ENCODE results near the gene ETNK2. TPM values are rescaled to one million over a fixed set of nuclear protein-coding genes. Genes with fewer than 3 reads are reported as not detected.

ETNK2 gene
- total and polyA plus RNA-seq, 2 of the 13 experiments (the other 11 are each of a cell fraction or from before 2014, with no cell fraction given): 15.5 to 42.8 TPM

DNA sequence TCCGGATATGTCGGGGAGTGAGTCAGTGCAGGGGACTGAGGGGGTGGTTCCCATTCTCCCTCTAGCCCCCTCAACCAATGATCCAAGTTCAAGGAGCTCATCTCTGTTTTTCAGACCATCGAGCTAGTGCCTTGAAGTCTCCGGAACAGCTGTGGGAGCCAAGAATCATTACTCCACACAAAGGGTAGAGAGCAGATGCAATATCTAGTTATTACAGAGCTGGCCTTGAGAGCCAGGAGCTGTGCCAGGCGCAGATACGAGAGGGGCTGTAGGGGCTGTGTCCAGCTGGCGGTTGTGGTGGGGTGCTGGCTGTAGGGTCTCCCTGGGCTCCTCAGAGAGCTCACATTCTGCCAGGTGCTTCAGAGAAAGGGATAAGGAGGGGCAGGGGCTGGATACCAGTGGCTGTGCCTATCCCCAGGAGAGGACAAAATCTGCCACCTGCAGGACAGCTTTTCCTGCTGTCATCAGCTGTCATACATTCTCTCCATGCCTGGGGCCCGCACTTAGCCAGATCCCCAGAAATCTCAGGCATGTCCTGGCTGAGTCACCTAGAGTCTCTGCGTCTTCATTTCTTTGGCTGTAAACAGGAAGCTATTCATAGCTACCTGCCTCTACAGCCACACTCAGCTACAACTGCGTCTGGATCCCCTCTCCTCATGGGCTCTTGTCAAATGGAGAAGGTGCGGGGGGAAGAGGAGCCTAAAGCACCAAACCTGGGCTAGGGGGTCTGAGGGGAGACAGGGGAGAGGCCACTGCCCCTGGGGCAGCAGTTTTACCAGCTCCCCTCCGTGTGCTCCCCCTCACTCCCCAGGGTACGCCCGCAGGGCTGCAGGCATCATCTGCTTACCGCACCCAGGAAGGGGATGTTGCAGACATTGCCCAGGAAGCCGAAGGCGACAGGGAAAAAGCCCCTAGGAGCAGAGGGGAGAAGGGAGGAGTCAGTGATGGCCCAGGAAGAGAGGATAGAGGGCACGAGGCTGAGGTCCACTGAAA lies 46.8 kb upstream of the ETNK2 start:
- POLR2A ChIA-PET: interaction anchor here (0.5 kb wide), 1 partner anchor 147 kb away, joined by 3 read pairs; no protein-coding TSS in a partner anchor
- no TSS peak for BruUV-seq (replicated peaks)
- Histone ChIP-seq H3K9ac (ENCODE audit: insufficient read depth, low read depth, low read length) (no peak overlapping the region), H3K36me3 (replicated peaks in 1 of 2; ENCODE audit: control insufficient read depth in 1 of 2, insufficient read depth in 2 of 2, low read length in 2 of 2) (no peaks in the 10 kb centered on the region; a peak in 2 of 5 replicates), H4K20me1 (ENCODE audit: insufficient read depth, low read length) (no peaks in the 10 kb centered on the region), H3K79me2 (ENCODE audit: insufficient read depth, low read length) (no peaks in the 10 kb centered on the region), H3K4me3 (replicated peaks in 1 of 3; ENCODE audit: insufficient read depth in 1 of 3, low read depth in 2 of 3, low read length in 3 of 3) (no peak overlapping the region), H3K9me3 (ENCODE audit: low read length) (no peaks in the 10 kb centered on the region), H3K27me3 (ENCODE audit: control insufficient read depth in 1 of 2, insufficient read depth in 2 of 2, low read length in 2 of 2) (no peaks in the 10 kb centered on the region; a peak in 1 of 5 replicates), H2AFZ (ENCODE audit: low read length) (no peak overlapping the region), H3K4me2 (ENCODE audit: low read depth, low read length) (no peak overlapping the region), H3K4me1 (ENCODE audit: insufficient read depth, low read length) (0 out of 2 replicates have a peak, but pooled peaks cover 4% of the 10 kb centered on the region), H3K27ac (ENCODE audit: extremely low read length, insufficient read depth, low read length) (no peak overlapping the region)
- CTCF ChIA-PET (ENCODE audit: low intra/inter-chr PET ratio, low total read pairs): no interaction called here
- in situ Hi-C loops (cut with HindIII; ENCODE audit: extremely low pct_ligation_motif_present, low pct_unique_long_range_greater_than_20kb) (no loop called here), intact Hi-C loops (cut with micrococcal nuclease; ENCODE audit: unreplicated experiment) (no loop called here)
- FAIRE-seq (no peak), ATAC-seq (peak; percentile 34), DNase-seq (ENCODE audit: low spot score) (peak; percentile 40)
- WGBS (ENCODE audit: low lambda C conversion rate): 88% methylated on average over 16 of the region's 18 CpGs
- TF ChIP-seq FOSL2 (CRISPR knock-in tag; IDR thresholded peaks at IDR 0.05) (peak; percentile 44), PRMT3 (CRISPR knock-in tag; IDR thresholded peaks at IDR 0.05; ENCODE audit: borderline replicate concordance, low read depth) (no peak), CHD2 (IDR thresholded peaks at IDR 0.05; ENCODE audit: low read depth, low read length) (no peak), ZNF441 (CRISPR knock-in tag; IDR thresholded peaks at IDR 0.05; ENCODE audit: borderline replicate concordance) (no peak), ZFAT (CRISPR knock-in tag; conservative IDR thresholded peaks at IDR 0.05) (no peak), ZNF282 (IDR thresholded peaks at IDR 0.05; ENCODE audit: partially characterized antibody) (no peak), ZNF713 (CRISPR knock-in tag; IDR thresholded peaks at IDR 0.05) (no peak), YY1 (IDR thresholded peaks at IDR 0.05; ENCODE audit: insufficient read depth, insufficient replicate concordance, low read depth, low read length) (no peak)
- TF ChIP-seq, protein P1, sequence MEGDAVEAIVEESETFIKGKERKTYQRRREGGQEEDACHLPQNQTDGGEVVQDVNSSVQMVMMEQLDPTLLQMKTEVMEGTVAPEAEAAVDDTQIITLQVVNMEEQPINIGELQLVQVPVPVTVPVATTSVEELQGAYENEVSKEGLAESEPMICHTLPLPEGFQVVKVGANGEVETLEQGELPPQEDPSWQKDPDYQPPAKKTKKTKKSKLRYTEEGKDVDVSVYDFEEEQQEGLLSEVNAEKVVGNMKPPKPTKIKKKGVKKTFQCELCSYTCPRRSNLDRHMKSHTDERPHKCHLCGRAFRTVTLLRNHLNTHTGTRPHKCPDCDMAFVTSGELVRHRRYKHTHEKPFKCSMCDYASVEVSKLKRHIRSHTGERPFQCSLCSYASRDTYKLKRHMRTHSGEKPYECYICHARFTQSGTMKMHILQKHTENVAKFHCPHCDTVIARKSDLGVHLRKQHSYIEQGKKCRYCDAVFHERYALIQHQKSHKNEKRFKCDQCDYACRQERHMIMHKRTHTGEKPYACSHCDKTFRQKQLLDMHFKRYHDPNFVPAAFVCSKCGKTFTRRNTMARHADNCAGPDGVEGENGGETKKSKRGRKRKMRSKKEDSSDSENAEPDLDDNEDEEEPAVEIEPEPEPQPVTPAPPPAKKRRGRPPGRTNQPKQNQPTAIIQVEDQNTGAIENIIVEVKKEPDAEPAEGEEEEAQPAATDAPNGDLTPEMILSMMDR (CRISPR knock-in tag; IDR thresholded peaks at IDR 0.05): peak; percentile 35; the same call in 1 of the 2 replicates
- TF ChIP-seq, protein P2, sequence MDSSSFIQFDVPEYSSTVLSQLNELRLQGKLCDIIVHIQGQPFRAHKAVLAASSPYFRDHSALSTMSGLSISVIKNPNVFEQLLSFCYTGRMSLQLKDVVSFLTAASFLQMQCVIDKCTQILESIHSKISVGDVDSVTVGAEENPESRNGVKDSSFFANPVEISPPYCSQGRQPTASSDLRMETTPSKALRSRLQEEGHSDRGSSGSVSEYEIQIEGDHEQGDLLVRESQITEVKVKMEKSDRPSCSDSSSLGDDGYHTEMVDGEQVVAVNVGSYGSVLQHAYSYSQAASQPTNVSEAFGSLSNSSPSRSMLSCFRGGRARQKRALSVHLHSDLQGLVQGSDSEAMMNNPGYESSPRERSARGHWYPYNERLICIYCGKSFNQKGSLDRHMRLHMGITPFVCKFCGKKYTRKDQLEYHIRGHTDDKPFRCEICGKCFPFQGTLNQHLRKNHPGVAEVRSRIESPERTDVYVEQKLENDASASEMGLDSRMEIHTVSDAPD (CRISPR knock-in tag; IDR thresholded peaks at IDR 0.05): no peak
- TF ChIP-seq, protein P3, sequence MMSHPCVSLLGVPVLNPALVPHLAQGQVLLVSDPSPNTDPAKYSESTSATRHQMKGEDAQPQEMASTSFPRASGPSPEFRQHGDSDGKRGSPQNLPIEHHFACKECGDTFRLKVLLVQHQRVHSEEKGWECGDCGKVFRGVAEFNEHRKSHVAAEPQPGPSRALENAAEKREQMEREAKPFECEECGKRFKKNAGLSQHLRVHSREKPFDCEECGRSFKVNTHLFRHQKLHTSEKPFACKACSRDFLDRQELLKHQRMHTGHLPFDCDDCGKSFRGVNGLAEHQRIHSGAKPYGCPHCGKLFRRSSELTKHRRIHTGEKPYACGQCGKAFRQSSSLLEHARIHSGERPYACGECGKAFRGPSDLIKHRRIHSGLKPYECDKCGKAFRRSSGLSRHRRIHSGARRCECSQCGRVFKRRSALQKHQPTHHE (CRISPR knock-in tag; IDR thresholded peaks at IDR 0.05; ENCODE audit: borderline replicate concordance): no peak
- TF ChIP-seq, protein P4, sequence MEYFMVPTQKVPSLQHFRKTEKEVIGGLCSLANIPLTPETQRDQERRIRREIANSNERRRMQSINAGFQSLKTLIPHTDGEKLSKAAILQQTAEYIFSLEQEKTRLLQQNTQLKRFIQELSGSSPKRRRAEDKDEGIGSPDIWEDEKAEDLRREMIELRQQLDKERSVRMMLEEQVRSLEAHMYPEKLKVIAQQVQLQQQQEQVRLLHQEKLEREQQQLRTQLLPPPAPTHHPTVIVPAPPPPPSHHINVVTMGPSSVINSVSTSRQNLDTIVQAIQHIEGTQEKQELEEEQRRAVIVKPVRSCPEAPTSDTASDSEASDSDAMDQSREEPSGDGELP (IDR thresholded peaks at IDR 0.05; ENCODE audit: borderline replicate concordance, low read depth): peak; percentile 17; the same call in 1 of the 2 replicates
